ENCODE data around the gene SNPH. TPM values are rescaled to one million over a fixed set of nuclear protein-coding genes. Genes with fewer than 3 reads are reported as not detected.
A peak's percentile ranks its signal among the peaks of the same experiment; 100 is the strongest.
"Not testable (repeated sequence)": the region's sequence is repeated elsewhere in the genome, so short reads cannot be mapped to it uniquely, and the experiment has no call there.

The SNPH gene
- total and polyA plus RNA-seq, 7 donors: 1.0 to 9.3 (median 3.7) TPM

GRCh38 chr20:1338801-1339200 lies 72.7 kb downstream of the SNPH start:
- Histone ChIP-seq H3K36me3 (ENCODE audit: insufficient read depth in 1 of 2, low read depth in 1 of 2) (no peaks in the 10 kb centered on the region), H3K27me3 (ENCODE audit: insufficient read depth in 3 of 3, low read length in 2 of 3) (no peaks in the 10 kb centered on the region), H3K9me3 (no peaks in the 10 kb centered on the region), H3K4me1 (peaks cover 21% of the 10 kb centered on the region), H3K4me3 (no peak overlapping the region), H3K27ac (no peak overlapping the region)
- no peak for TF ChIP-seq CTCF (IDR thresholded peaks at IDR 0.05)
- 71 to 84% (median 77%) methylated on average over 4 of the region's 4 CpGs for WGBS, 3 donors
- no peak for DNase-seq
- ATAC-seq: no peak
- intact Hi-C loops (cut with DNase I): loop anchor here (5.0 kb wide), 1 partner anchor 34 kb away; no protein-coding TSS in a partner anchor

GRCh38 chr20:1341561-1342265 lies 75.6 kb downstream of the SNPH start:
- Histone ChIP-seq H3K27ac (no peak overlapping the region), H3K4me3 (no peak overlapping the region), H3K9me3 (no peaks in the 10 kb centered on the region), H3K4me1 (peaks cover 19% of the 10 kb centered on the region), H3K36me3 (ENCODE audit: insufficient read depth in 1 of 2, low read depth in 1 of 2) (no peaks in the 10 kb centered on the region), H3K27me3 (ENCODE audit: insufficient read depth in 3 of 3, low read length in 2 of 3) (no peaks in the 10 kb centered on the region)
- no peak for TF ChIP-seq CTCF (IDR thresholded peaks at IDR 0.05)
- DNase-seq (no peak), ATAC-seq (no peak)
- intact Hi-C loops (cut with DNase I): no loop called here
- 67 to 79% (median 68%) methylated on average over 5 of the region's 5 CpGs for WGBS, 3 donors

- H3K27ac ChIP-seq; DNase-seq; H3K36me3 ChIP-seq (ENCODE audit: insufficient read depth in 1 of 2, low read depth in 1 of 2); H3K4me3 ChIP-seq; intact Hi-C loops (cut with DNase I); ATAC-seq; H3K27me3 ChIP-seq (ENCODE audit: insufficient read depth in 3 of 3, low read length in 2 of 3); H3K9me3 ChIP-seq; H3K4me1 ChIP-seq: not testable (repeated sequence)
- WGBS, 3 donors: 85 to 88% (median 87%) methylated on average over 8 of the region's 8 CpGs
Measured at GRCh38 chr20:1343446-1344124, 77.5 kb downstream of the SNPH start.

- no peaks in the 10 kb centered on the region for H3K36me3 ChIP-seq (ENCODE audit: insufficient read depth in 1 of 2, low read depth in 1 of 2)
- no peaks in the 10 kb centered on the region for H3K9me3 ChIP-seq
- no peaks in the 10 kb centered on the region for H3K27me3 ChIP-seq (ENCODE audit: insufficient read depth in 3 of 3, low read length in 2 of 3)
- peak in 1 of 4 donors; percentile 30 for ATAC-seq
- TF ChIP-seq CTCF (IDR thresholded peaks at IDR 0.05): no peak
- no peak for DNase-seq
- intact Hi-C loops (cut with DNase I): no loop called here
- 86 to 97% (median 93%) methylated on average over 4 of the region's 4 CpGs for WGBS, 3 donors
- H3K27ac ChIP-seq: no peak overlapping the region
- H3K4me1 ChIP-seq: peaks cover 5% of the 10 kb centered on the region
- H3K4me3 ChIP-seq: no peak overlapping the region
Measured at GRCh38 chr20:1345030-1345755, 79.1 kb downstream of the SNPH start.

GRCh38 chr20:1345756-1346093 lies 79.6 kb downstream of the SNPH start:
- no peaks in the 10 kb centered on the region for H3K9me3 ChIP-seq
- intact Hi-C loops (cut with DNase I): no loop called here
- DNase-seq (no peak), ATAC-seq (no peak)
- H3K27ac ChIP-seq: no peak overlapping the region
- TF ChIP-seq CTCF (IDR thresholded peaks at IDR 0.05): no peak
- peaks cover 0 to 5% of the 10 kb centered on the region in 2 donors for H3K36me3 ChIP-seq (ENCODE audit: insufficient read depth in 1 of 2, low read depth in 1 of 2)
- H3K27me3 ChIP-seq (ENCODE audit: insufficient read depth in 3 of 3, low read length in 2 of 3): no peaks in the 10 kb centered on the region
- H3K4me1 ChIP-seq: peaks cover 5% of the 10 kb centered on the region
- H3K4me3 ChIP-seq: no peak overlapping the region
- WGBS, 3 donors: 81 to 97% (median 93%) methylated on average over 1 of the region's 1 CpG
